GM23338 (cell line): ENCODE measurements around the gene DCLK2. TPM values are rescaled to one million over a fixed set of nuclear protein-coding genes. Genes with fewer than 3 reads are reported as not detected.

ENCODE experiments used
- ATAC-seq: fragments of 200-7000 bp; cut with Tn5 transposase; 3 replicates; pipeline ENCODE4 v1.9.1; 2020
- DNase-seq: peaks from one replicate; pipeline ENCODE4 v3.0.0-alpha.2; 2015; ENCODE audit warnings: low spot score
- H2AFZ ChIP-seq: fragments of 200-600 bp; sonication (generic); 2 replicates; pipeline ENCODE4 v1.8.0; 2016; ENCODE audit warnings: antibody characterized with exemption, mild to moderate bottlenecking, moderate library complexity
- H3F3A ChIP-seq: fragments of 200-600 bp; sonication (generic); replicated peaks from 2 replicates; pipeline ENCODE4 v1.8.0; 2017; ENCODE audit warnings: antibody characterized with exemption, mixed run types, low read depth
- H3K27ac ChIP-seq: fragments of 200-600 bp; sonication (generic); 2 replicates; pipeline ENCODE4 v1.6.1; 2016; ENCODE audit warnings: low read depth
- H3K27me3 ChIP-seq: fragments of 200-600 bp; sonication (generic); 2 replicates; pipeline ENCODE4 v1.8.0; 2016; ENCODE audit warnings: mild to moderate bottlenecking, mixed run types, moderate library complexity; ENCODE audit not compliant: insufficient read depth
- H3K36me3 ChIP-seq: fragments of 200-600 bp; sonication (generic); 2 replicates; pipeline ENCODE4 v1.8.0; 2016; ENCODE audit warnings: mild to moderate bottlenecking; ENCODE audit not compliant: insufficient read depth
- H3K4me1 ChIP-seq: fragments of 200-600 bp; sonication (generic); 2 replicates; pipeline ENCODE4 v1.8.0; 2016; ENCODE audit warnings: mild to moderate bottlenecking, moderate library complexity; ENCODE audit not compliant: insufficient read depth
- H3K4me2 ChIP-seq: fragments of 200-600 bp; sonication (generic); 2 replicates; pipeline ENCODE4 v1.7.1; 2017; ENCODE audit warnings: mixed run types
- H3K4me3 ChIP-seq: fragments of 200-600 bp; sonication (generic); 2 replicates; pipeline ENCODE4 v1.6.1; 2016; ENCODE audit warnings: mixed run types
- H3K79me2 ChIP-seq: fragments of 200-600 bp; sonication (generic); replicated peaks from 2 replicates; pipeline ENCODE4 v1.8.0; 2017; ENCODE audit warnings: mild to moderate bottlenecking; ENCODE audit not compliant: insufficient read depth
- H3K9me2 ChIP-seq: fragments of 200-600 bp; sonication (generic); 2 replicates; pipeline ENCODE4 v1.8.0; 2017; ENCODE audit not compliant: insufficient read depth
- H4K20me1 ChIP-seq: fragments of 200-600 bp; sonication (generic); replicated peaks from 2 replicates; pipeline ENCODE4 v1.8.0; 2017; ENCODE audit warnings: mild to moderate bottlenecking; ENCODE audit not compliant: insufficient read depth
- H3K27ac Mint-ChIP-seq: 2 replicates; pipeline ENCODE4 v1.8.0; 2020; ENCODE audit warnings: inconsistent platforms, mild to moderate bottlenecking, moderate library complexity, mixed read lengths
- H3K27me3 Mint-ChIP-seq: 3 replicates; pipeline ENCODE4 v1.8.0; 2022; ENCODE audit warnings: low read depth, mild to moderate bottlenecking, moderate library complexity, mixed read lengths, inconsistent platforms; ENCODE audit not compliant: insufficient read depth, poor library complexity
- H3K36me3 Mint-ChIP-seq: 3 replicates; pipeline ENCODE4 v1.8.0; 2021; ENCODE audit warnings: low read depth, mild to moderate bottlenecking, inconsistent platforms, moderate library complexity, mixed read lengths
- H3K4me1 Mint-ChIP-seq: 3 replicates; pipeline ENCODE4 v1.8.0; 2020; ENCODE audit warnings: mild to moderate bottlenecking, inconsistent platforms, mixed read lengths
- H3K4me3 Mint-ChIP-seq: 3 replicates; pipeline ENCODE4 v1.8.0; 2021; ENCODE audit warnings: moderate library complexity, mild to moderate bottlenecking, inconsistent platforms, mixed read lengths
- H3K9me3 Mint-ChIP-seq: 3 replicates; pipeline ENCODE4 v1.8.0; 2020; ENCODE audit warnings: moderate library complexity, mild to moderate bottlenecking, inconsistent platforms, mixed read lengths
- CREB1 ChIP-seq: fragments of 250-450 bp; sonication (Bioruptor Pico); IDR thresholded peaks from 2 replicates; pipeline ENCODE4 v1.5.0; 2020; ENCODE audit warnings: low read depth, mild to moderate bottlenecking, moderate library complexity
- EZH2 ChIP-seq: fragments of 200-600 bp; sonication (generic); IDR thresholded peaks from one replicate; pipeline ENCODE4 v1.8.0; 2017; ENCODE audit warnings: antibody characterized with exemption, mild to moderate bottlenecking, low read depth; ENCODE audit not compliant: unreplicated experiment
- EZH2phosphoT487 ChIP-seq: fragments of 200-600 bp; sonication (generic); IDR thresholded peaks from one replicate; pipeline ENCODE4 v1.8.1; 2018; ENCODE audit warnings: antibody characterized with exemption; ENCODE audit not compliant: unreplicated experiment
- JUNB ChIP-seq: IDR thresholded peaks from one replicate; pipeline ENCODE4 v1.6.1; 2016; ENCODE audit warnings: antibody characterized with exemption; ENCODE audit not compliant: unreplicated experiment
- NANOG ChIP-seq: IDR thresholded peaks from 2 replicates; pipeline ENCODE4 v1.6.1; 2016; ENCODE audit warnings: antibody characterized with exemption, borderline replicate concordance
- POLR2AphosphoS5 ChIP-seq: IDR thresholded peaks from 2 replicates; pipeline ENCODE4 v1.6.1; 2016; ENCODE audit warnings: antibody characterized with exemption, low read depth
- STAT1 ChIP-seq: IDR thresholded peaks from one replicate; pipeline ENCODE4 v1.6.1; 2016; ENCODE audit warnings: antibody characterized with exemption; ENCODE audit not compliant: unreplicated experiment
- ZNF114 ChIP-seq: fragments of 250-450 bp; sonication (Bioruptor Pico); IDR thresholded peaks from 2 replicates; pipeline ENCODE4 v1.5.0; 2020; ENCODE audit warnings: mild to moderate bottlenecking, moderate library complexity
- ZNF331 ChIP-seq: fragments of 250-450 bp; sonication (Bioruptor Pico); IDR thresholded peaks from 2 replicates; pipeline ENCODE4 v1.5.0; 2020; ENCODE audit warnings: low read depth, mild to moderate bottlenecking, moderate library complexity
- polyA plus RNA-seq: library from polyadenylated mRNA; unstranded; fragments of >200 nt; fragmentation: Nextera tagmentation; extraction: Ambion mirVana; gene quantifications from 2 replicates; pipeline ENCODE4 v1.2.1, GENCODE V29; 2016
- total RNA-seq: library from RNA; depleted of rRNA; stranded (reverse); fragments of >200 nt; shearing (Covaris generic); gene quantifications from 2 replicates; pipeline ENCODE4 v1.2.3, GENCODE V29; 2014
- TF ChIP-seq, protein P1 (sequence below): IDR thresholded peaks from one replicate; pipeline ENCODE4 v1.6.1; 2018; ENCODE audit warnings: antibody characterized with exemption; ENCODE audit not compliant: unreplicated experiment
- TF ChIP-seq, protein P2 (sequence below): IDR thresholded peaks from 2 replicates; pipeline ENCODE4 v1.6.1; 2016; ENCODE audit warnings: antibody characterized with exemption
- TF ChIP-seq, protein P3 (sequence below): fragments of 250-450 bp; sonication (Bioruptor Pico); IDR thresholded peaks from 2 replicates; pipeline ENCODE4 v1.5.0; 2020; ENCODE audit warnings: mild to moderate bottlenecking, moderate library complexity
- TF ChIP-seq, protein P4 (sequence below), 2 experiments: fragments of 200-600 bp in 1 of 2; sonication (generic) in 1 of 2; conservative IDR thresholded peaks; 2 replicates each; pipeline versions ENCODE4 v1.5.1 to v1.6.1; 2016 to 2017; ENCODE audit warnings: antibody characterized with exemption in 2 of 2, low read depth in 2 of 2, mild to moderate bottlenecking in 2 of 2, moderate library complexity in 1 of 2

The DCLK2 gene
- total and polyA plus RNA-seq, 2 experiments from 2014 or later = 0.49 TPM; not detected in 1

DNA sequence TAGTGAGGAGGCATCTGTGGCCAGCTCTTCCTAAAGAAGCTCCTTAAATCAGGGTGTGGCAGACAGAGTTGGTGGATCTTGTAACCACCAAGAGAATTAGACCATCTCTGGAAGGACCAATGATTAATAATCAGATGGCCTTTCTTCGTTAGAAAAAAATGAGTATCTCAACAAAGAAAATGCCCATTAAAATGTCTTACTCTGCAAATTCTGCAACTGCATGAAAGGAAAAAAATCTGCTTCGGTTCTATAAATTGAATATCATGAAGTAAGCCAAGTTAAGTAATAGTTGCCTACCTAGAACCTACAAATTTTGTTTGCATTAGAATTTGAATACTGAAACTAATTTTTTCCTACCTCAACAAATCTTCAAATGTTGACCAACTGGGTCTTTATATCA lies 4.2 kb upstream of the DCLK2 start:
- Histone ChIP-seq H3F3A (no peaks in the 10 kb centered on the region; the same call in none of the 2 replicates), H3K4me2 (no peak overlapping the region), H2AFZ (no peak overlapping the region), H3K79me2 (no peaks in the 10 kb centered on the region), H3K4me1 (peaks cover 7% of the 10 kb centered on the region; the same call in 1 of the 2 replicates), H3K9me2 (no peaks in the 10 kb centered on the region), H3K27ac (no peak overlapping the region), H4K20me1 (no peaks in the 10 kb centered on the region), H3K27me3 (peaks cover 21% of the 10 kb centered on the region), H3K36me3 (no peaks in the 10 kb centered on the region), H3K4me3 (no peak overlapping the region)
- DNase-seq (no peak), ATAC-seq (no peak)
- Mint-ChIP-seq H3K4me3 (no peak overlapping the region), H3K9me3 (no peaks in the 10 kb centered on the region), H3K36me3 (no peaks in the 10 kb centered on the region), H3K4me1 (peaks cover 3% of the 10 kb centered on the region; the same call in 2 of the 3 replicates), H3K27me3 (peaks cover 11% of the 10 kb centered on the region), H3K27ac (no peak overlapping the region)
- TF ChIP-seq, protein P1, sequence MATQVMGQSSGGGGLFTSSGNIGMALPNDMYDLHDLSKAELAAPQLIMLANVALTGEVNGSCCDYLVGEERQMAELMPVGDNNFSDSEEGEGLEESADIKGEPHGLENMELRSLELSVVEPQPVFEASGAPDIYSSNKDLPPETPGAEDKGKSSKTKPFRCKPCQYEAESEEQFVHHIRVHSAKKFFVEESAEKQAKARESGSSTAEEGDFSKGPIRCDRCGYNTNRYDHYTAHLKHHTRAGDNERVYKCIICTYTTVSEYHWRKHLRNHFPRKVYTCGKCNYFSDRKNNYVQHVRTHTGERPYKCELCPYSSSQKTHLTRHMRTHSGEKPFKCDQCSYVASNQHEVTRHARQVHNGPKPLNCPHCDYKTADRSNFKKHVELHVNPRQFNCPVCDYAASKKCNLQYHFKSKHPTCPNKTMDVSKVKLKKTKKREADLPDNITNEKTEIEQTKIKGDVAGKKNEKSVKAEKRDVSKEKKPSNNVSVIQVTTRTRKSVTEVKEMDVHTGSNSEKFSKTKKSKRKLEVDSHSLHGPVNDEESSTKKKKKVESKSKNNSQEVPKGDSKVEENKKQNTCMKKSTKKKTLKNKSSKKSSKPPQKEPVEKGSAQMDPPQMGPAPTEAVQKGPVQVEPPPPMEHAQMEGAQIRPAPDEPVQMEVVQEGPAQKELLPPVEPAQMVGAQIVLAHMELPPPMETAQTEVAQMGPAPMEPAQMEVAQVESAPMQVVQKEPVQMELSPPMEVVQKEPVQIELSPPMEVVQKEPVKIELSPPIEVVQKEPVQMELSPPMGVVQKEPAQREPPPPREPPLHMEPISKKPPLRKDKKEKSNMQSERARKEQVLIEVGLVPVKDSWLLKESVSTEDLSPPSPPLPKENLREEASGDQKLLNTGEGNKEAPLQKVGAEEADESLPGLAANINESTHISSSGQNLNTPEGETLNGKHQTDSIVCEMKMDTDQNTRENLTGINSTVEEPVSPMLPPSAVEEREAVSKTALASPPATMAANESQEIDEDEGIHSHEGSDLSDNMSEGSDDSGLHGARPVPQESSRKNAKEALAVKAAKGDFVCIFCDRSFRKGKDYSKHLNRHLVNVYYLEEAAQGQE = no peak
- TF ChIP-seq STAT1 = no peak
- no peak for TF ChIP-seq EZH2phosphoT487
- no peak for TF ChIP-seq POLR2AphosphoS5
- no peak for TF ChIP-seq NANOG
- no peak for TF ChIP-seq EZH2
- TF ChIP-seq CREB1 = no peak
- TF ChIP-seq, protein P2, sequence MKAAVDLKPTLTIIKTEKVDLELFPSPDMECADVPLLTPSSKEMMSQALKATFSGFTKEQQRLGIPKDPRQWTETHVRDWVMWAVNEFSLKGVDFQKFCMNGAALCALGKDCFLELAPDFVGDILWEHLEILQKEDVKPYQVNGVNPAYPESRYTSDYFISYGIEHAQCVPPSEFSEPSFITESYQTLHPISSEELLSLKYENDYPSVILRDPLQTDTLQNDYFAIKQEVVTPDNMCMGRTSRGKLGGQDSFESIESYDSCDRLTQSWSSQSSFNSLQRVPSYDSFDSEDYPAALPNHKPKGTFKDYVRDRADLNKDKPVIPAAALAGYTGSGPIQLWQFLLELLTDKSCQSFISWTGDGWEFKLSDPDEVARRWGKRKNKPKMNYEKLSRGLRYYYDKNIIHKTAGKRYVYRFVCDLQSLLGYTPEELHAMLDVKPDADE = no peak
- TF ChIP-seq ZNF331 (CRISPR knock-in tag) = no peak
- TF ChIP-seq JUNB = no peak
- TF ChIP-seq, protein P3, sequence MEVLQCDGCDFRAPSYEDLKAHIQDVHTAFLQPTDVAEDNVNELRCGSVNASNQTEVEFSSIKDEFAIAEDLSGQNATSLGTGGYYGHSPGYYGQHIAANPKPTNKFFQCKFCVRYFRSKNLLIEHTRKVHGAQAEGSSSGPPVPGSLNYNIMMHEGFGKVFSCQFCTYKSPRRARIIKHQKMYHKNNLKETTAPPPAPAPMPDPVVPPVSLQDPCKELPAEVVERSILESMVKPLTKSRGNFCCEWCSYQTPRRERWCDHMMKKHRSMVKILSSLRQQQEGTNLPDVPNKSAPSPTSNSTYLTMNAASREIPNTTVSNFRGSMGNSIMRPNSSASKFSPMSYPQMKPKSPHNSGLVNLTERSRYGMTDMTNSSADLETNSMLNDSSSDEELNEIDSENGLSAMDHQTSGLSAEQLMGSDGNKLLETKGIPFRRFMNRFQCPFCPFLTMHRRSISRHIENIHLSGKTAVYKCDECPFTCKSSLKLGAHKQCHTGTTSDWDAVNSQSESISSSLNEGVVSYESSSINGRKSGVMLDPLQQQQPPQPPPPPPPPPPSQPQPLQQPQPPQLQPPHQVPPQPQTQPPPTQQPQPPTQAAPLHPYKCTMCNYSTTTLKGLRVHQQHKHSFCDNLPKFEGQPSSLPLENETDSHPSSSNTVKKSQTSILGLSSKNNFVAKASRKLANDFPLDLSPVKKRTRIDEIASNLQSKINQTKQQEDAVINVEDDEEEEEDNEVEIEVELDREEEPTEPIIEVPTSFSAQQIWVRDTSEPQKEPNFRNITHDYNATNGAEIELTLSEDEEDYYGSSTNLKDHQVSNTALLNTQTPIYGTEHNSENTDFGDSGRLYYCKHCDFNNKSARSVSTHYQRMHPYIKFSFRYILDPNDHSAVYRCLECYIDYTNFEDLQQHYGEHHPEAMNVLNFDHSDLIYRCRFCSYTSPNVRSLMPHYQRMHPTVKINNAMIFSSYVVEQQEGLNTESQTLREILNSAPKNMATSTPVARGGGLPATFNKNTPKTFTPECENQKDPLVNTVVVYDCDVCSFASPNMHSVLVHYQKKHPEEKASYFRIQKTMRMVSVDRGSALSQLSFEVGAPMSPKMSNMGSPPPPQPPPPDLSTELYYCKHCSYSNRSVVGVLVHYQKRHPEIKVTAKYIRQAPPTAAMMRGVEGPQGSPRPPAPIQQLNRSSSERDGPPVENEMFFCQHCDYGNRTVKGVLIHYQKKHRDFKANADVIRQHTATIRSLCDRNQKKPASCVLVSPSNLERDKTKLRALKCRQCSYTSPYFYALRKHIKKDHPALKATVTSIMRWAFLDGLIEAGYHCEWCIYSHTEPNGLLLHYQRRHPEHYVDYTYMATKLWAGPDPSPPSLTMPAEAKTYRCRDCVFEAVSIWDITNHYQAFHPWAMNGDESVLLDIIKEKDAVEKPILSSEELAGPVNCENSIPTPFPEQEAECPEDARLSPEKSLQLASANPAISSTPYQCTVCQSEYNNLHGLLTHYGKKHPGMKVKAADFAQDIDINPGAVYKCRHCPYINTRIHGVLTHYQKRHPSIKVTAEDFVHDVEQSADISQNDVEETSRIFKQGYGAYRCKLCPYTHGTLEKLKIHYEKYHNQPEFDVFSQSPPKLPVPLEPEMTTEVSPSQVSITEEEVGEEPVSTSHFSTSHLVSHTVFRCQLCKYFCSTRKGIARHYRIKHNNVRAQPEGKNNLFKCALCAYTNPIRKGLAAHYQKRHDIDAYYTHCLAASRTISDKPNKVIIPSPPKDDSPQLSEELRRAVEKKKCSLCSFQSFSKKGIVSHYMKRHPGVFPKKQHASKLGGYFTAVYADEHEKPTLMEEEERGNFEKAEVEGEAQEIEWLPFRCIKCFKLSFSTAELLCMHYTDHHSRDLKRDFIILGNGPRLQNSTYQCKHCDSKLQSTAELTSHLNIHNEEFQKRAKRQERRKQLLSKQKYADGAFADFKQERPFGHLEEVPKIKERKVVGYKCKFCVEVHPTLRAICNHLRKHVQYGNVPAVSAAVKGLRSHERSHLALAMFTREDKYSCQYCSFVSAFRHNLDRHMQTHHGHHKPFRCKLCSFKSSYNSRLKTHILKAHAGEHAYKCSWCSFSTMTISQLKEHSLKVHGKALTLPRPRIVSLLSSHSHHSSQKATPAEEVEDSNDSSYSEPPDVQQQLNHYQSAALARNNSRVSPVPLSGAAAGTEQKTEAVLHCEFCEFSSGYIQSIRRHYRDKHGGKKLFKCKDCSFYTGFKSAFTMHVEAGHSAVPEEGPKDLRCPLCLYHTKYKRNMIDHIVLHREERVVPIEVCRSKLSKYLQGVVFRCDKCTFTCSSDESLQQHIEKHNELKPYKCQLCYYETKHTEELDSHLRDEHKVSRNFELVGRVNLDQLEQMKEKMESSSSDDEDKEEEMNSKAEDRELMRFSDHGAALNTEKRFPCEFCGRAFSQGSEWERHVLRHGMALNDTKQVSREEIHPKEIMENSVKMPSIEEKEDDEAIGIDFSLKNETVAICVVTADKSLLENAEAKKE (CRISPR knock-in tag) = no peak
- TF ChIP-seq, protein P4, sequence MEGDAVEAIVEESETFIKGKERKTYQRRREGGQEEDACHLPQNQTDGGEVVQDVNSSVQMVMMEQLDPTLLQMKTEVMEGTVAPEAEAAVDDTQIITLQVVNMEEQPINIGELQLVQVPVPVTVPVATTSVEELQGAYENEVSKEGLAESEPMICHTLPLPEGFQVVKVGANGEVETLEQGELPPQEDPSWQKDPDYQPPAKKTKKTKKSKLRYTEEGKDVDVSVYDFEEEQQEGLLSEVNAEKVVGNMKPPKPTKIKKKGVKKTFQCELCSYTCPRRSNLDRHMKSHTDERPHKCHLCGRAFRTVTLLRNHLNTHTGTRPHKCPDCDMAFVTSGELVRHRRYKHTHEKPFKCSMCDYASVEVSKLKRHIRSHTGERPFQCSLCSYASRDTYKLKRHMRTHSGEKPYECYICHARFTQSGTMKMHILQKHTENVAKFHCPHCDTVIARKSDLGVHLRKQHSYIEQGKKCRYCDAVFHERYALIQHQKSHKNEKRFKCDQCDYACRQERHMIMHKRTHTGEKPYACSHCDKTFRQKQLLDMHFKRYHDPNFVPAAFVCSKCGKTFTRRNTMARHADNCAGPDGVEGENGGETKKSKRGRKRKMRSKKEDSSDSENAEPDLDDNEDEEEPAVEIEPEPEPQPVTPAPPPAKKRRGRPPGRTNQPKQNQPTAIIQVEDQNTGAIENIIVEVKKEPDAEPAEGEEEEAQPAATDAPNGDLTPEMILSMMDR (conservative IDR thresholded peaks at IDR 0.05; ENCODE audit: low read depth in 2 of 2) = no peak
- no peak for TF ChIP-seq ZNF114 (CRISPR knock-in tag)
